Measurements from ENCODE around the gene CCDC194.

DNA sequence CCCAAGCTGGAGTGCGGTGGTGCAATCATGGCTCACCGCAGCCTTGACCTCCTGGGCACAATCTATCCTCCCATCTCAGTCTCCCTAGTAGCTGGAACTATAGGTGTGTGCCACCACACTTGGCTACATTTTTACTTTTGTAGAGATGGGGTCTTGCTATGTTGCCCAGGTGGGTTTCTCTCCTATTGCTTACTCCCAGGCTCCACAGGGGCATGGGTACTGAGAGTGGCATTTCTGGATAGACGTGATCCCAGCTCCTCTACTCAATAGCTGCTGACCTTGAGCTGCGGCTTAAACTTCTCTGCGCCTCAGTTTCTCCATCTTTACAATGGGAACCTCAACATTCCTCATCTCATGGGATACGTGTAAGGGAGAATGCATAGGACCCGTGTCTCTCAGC, 37.4 kb upstream of the CCDC194 start:
- TF ChIP-seq, protein P1, sequence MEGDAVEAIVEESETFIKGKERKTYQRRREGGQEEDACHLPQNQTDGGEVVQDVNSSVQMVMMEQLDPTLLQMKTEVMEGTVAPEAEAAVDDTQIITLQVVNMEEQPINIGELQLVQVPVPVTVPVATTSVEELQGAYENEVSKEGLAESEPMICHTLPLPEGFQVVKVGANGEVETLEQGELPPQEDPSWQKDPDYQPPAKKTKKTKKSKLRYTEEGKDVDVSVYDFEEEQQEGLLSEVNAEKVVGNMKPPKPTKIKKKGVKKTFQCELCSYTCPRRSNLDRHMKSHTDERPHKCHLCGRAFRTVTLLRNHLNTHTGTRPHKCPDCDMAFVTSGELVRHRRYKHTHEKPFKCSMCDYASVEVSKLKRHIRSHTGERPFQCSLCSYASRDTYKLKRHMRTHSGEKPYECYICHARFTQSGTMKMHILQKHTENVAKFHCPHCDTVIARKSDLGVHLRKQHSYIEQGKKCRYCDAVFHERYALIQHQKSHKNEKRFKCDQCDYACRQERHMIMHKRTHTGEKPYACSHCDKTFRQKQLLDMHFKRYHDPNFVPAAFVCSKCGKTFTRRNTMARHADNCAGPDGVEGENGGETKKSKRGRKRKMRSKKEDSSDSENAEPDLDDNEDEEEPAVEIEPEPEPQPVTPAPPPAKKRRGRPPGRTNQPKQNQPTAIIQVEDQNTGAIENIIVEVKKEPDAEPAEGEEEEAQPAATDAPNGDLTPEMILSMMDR (IDR thresholded peaks at IDR 0.05; ENCODE audit: low read depth, low read length, missing input control): no peak
- TF ChIP-seq GABPA (IDR thresholded peaks at IDR 0.05 in 1 of 2, conservative IDR thresholded peaks at IDR 0.05 in 1 of 2): no peak
